ENCODE measurements around the gene TESK1. TPM values are rescaled to one million over a fixed set of nuclear protein-coding genes. Genes with fewer than 3 reads are reported as not detected.

TESK1 gene
- total and polyA plus RNA-seq, 7 donors = 23.5 to 47.4 (median 27.0) TPM

DNA sequence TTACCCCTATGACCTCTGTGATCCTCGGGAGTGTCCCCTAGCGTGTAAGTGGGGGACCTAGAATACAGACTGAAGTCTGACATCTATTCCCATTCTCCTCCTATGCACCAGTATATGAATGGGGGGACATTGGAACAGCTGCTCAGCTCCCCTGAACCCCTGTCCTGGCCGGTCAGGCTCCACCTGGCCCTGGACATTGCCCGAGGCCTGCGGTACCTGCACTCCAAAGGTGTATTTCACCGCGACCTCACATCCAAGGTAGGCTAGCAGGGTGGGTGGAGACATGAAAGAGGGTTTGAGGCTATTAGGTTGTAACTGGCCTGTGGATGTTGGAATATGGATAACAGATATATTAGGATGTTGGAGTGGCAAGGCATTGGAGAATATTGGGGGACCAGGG, 1.7 kb downstream of the TESK1 start:
- TF ChIP-seq, protein P1, sequence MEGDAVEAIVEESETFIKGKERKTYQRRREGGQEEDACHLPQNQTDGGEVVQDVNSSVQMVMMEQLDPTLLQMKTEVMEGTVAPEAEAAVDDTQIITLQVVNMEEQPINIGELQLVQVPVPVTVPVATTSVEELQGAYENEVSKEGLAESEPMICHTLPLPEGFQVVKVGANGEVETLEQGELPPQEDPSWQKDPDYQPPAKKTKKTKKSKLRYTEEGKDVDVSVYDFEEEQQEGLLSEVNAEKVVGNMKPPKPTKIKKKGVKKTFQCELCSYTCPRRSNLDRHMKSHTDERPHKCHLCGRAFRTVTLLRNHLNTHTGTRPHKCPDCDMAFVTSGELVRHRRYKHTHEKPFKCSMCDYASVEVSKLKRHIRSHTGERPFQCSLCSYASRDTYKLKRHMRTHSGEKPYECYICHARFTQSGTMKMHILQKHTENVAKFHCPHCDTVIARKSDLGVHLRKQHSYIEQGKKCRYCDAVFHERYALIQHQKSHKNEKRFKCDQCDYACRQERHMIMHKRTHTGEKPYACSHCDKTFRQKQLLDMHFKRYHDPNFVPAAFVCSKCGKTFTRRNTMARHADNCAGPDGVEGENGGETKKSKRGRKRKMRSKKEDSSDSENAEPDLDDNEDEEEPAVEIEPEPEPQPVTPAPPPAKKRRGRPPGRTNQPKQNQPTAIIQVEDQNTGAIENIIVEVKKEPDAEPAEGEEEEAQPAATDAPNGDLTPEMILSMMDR (IDR thresholded peaks at IDR 0.05) = no peak
- TF ChIP-seq POLR2A (IDR thresholded peaks at IDR 0.05) (no peak), POLR2AphosphoS5 (IDR thresholded peaks at IDR 0.05) (no peak), EP300 (IDR thresholded peaks at IDR 0.05) (no peak)
- 93 to 94% methylated on average over 7 of the region's 7 CpGs for WGBS, 2 donors
- Histone ChIP-seq H3K4me1 (peaks cover 0 to 35% (median 29%) of the 10 kb centered on the region in 4 donors), H3K9me3 (no peaks in the 10 kb centered on the region), H3K36me3 (peaks cover 0 to 31% (median 17%) of the 10 kb centered on the region in 4 donors), H3K27ac (peak overlapping the region in 2 of 4 donors; percentile 93 to 98), H3K4me3 (peak overlapping the region in 1 of 4 donors; percentile 81), H3K27me3 (no peaks in the 10 kb centered on the region)
- intact Hi-C loops (cut with DNase I) = loop anchor here (5.0 kb wide), 1 partner anchor 126 kb away; the partner anchor contains the start of genes CREB3 and TLN1
- DNase-seq = no peak

DNA sequence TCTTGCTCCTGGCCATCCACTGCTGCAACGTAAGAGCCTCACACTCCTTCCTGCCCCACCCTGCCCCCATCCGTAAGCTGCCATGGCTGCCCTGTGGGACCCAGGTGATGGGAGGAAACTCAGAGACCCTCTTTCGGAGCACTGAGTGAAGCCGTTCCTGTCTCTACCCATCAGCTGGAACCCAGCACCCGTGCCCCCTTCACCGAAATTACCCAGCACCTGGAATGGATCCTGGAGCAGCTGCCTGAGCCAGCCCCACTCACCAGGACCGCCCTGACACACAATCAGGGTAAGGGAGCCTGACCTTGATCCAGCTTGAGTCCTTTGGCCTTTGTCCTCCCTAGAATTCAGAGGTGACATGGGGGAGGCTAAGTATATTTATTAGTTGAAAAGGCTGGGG, 3.2 kb downstream of the TESK1 start:
- Histone ChIP-seq H3K36me3 (peaks cover 0 to 31% (median 17%) of the 10 kb centered on the region in 4 donors), H3K9me3 (no peaks in the 10 kb centered on the region), H3K4me1 (peaks cover 0 to 29% (median 23%) of the 10 kb centered on the region in 4 donors), H3K4me3 (no peak overlapping the region), H3K27ac (no peak overlapping the region), H3K27me3 (no peaks in the 10 kb centered on the region)
- intact Hi-C loops (cut with DNase I) = loop anchor here (5.0 kb wide), 1 partner anchor 124 kb away; the partner anchor contains the start of genes CREB3 and TLN1
- WGBS, 2 donors = 92 to 95% methylated on average over 7 of the region's 7 CpGs
- DNase-seq = no peak
- TF ChIP-seq, protein P1 (IDR thresholded peaks at IDR 0.05) = no peak
- TF ChIP-seq EP300 (IDR thresholded peaks at IDR 0.05) = no peak
- TF ChIP-seq POLR2A (IDR thresholded peaks at IDR 0.05) = no peak
- TF ChIP-seq POLR2AphosphoS5 (IDR thresholded peaks at IDR 0.05) = no peak

DNA sequence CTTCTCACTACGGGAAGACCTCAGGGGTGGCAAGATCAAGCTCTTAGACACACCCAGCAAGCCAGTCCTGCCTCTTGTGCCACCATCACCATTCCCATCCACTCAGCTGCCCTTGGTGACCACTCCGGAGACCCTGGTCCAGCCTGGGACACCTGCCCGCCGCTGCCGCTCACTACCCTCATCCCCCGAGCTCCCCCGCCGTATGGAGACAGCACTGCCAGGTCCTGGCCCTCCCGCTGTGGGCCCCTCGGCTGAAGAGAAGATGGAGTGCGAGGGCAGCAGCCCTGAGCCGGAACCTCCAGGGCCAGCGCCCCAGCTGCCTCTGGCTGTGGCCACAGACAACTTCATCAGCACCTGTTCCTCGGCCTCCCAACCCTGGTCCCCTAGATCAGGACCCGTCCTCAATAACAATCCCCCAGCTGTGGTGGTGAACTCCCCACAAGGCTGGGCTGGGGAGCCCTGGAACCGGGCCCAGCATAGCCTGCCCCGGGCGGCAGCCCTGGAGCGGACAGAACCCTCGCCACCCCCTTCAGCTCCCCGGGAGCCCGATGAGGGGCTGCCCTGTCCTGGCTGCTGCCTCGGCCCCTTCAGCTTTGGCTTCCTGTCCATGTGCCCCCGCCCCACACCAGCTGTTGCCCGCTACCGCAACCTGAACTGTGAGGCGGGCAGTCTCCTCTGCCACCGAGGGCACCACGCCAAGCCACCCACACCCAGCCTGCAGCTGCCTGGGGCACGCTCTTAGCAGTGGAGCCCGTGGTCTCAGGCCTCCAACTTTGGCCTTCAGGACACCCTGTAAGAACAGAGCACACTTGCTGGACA, 4.1 kb downstream of the TESK1 start:
- Histone ChIP-seq H3K4me3 (no peak overlapping the region), H3K9me3 (no peaks in the 10 kb centered on the region), H3K27me3 (no peaks in the 10 kb centered on the region), H3K36me3 (peaks cover 0 to 31% (median 17%) of the 10 kb centered on the region in 4 donors), H3K4me1 (peaks cover 0 to 23% (median 17%) of the 10 kb centered on the region in 4 donors), H3K27ac (no peak overlapping the region)
- TF ChIP-seq POLR2AphosphoS5 (IDR thresholded peaks at IDR 0.05) (no peak), EP300 (IDR thresholded peaks at IDR 0.05) (no peak), POLR2A (IDR thresholded peaks at IDR 0.05) (no peak)
- TF ChIP-seq, protein P1 (IDR thresholded peaks at IDR 0.05) = no peak
- intact Hi-C loops (cut with DNase I) = loop anchor here (5.0 kb wide), 1 partner anchor 123 kb away; the partner anchor contains the start of genes CREB3 and TLN1
- WGBS, 2 donors = 91 to 93% methylated on average over 31 of the region's 31 CpGs
- DNase-seq = peak; percentile 68

DNA sequence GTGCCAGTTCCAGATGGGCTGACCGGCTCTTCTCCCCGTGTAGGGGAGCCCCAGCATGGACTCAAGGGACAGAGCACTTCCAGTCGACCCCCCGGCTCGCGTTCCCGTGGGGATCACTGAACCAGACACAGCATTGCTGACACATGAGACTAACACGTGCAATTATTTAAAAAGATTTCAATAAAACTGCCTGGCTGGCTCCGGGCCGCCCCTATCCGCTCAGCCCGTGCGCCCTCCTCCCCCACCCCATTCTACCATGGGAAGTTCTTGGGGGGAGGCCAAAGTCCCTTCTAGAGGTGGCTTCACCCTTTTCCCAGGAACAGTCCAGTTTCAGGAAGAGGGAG, 4.7 kb downstream of the TESK1 start:
- peaks cover 0 to 31% (median 17%) of the 10 kb centered on the region in 4 donors for H3K36me3 ChIP-seq
- no peak overlapping the region for H3K27ac ChIP-seq
- H3K27me3 ChIP-seq = no peaks in the 10 kb centered on the region
- H3K4me1 ChIP-seq = peaks cover 0 to 18% (median 17%) of the 10 kb centered on the region in 4 donors
- no peak overlapping the region for H3K4me3 ChIP-seq
- no peak for DNase-seq
- H3K9me3 ChIP-seq = no peaks in the 10 kb centered on the region
- WGBS, 2 donors = 90 to 93% methylated on average over 13 of the region's 13 CpGs
- no peak for TF ChIP-seq EP300 (IDR thresholded peaks at IDR 0.05)
- TF ChIP-seq POLR2A (IDR thresholded peaks at IDR 0.05) = no peak
- no peak for TF ChIP-seq POLR2AphosphoS5 (IDR thresholded peaks at IDR 0.05)
- TF ChIP-seq, protein P1 (IDR thresholded peaks at IDR 0.05) = no peak
- intact Hi-C loops (cut with DNase I) = loop anchor here (5.0 kb wide), 1 partner anchor 123 kb away; the partner anchor contains the start of genes CREB3 and TLN1

Data from sigmoid colon (tissue), 7 donors.